Effector CD8-positive, alpha-beta T cell (primary cell): ENCODE measurements around the gene XKRX.

ENCODE experiments used
- DNase-seq: peaks from one replicate; lab custom pipeline; 2025; lab: John Stamatoyannopoulos, UW
- total RNA-seq, 4 experiments: gene quantifications; one replicate each; lab custom pipeline; 2026; lab: John Stamatoyannopoulos, UW

The XKRX gene
- total RNA-seq: 0 to 0.62 (median 0.38) reads per million in 4 experiments

DNA sequence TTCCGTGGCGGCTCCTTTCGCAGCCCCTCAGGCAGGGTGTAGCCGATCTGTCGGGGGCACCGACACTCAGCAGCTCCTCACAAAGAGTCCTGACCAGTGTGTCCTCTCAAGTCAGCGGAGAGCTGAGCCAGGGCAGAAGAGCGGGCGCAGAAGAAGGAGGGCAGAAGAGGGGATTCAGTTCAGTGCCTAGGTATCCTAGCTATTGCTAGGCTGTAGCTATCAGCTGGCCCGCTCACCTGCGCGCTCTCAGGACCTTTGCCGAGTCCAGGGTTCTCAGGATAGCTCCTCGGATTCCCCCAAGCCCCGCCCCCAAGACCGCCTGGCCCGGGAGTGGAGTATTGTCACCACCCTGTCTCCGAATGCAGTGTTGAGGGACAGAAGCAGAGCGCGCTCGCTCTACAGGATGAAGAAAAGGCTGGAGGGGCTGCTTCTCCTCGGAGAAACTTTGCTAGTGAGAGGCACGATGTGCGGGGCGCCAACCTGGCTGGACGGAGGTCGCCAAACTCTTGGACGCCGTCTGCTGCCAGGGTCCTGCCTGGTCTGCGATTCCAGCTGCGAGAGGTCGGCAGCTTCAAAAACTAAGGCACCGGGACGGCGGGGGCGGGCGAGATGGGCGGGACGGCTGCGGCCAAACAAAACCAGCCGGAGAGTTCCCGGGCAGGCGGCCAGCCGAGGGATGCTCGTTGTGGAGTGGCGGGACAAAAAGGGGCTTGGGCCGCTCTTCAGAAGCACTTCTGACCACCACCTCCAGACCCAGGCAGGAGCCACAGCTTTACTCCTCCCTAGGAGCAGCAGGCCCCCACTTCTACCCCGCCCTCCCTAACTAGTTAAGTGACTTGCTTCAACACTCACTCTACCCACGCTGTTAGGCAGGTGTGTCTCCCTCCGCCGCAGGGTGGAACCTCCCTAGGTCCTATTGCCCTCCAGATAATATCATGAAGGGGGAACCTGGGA, at the start of gene XKRX:
Gene XKRX, minus strand, starts transcription at position 258 of the 954 bp plus-strand sequence. CDS start 613 bp downstream, outside the sequence.
- peak; percentile 4 for DNase-seq

DNA sequence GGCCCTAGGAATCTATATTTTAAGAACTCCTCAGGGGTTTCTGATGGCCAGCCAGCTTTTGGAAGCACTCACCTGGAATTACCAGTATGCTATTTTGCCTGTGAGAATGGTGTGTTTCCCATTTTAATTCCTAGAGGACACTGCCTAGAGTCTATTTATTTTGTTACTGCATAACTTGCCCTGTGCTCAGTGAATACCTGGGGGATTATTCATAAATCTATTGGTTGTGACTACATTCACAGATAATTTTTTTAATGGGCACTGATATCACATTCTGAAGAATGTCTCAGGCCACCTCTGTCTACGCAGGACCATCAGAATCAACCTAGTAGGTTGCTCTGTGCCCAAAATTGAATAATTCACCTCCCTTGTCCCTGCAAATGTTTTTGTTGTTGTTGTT, 47.5 kb upstream of the XKRX start:
- DNase-seq: no peak

DNA sequence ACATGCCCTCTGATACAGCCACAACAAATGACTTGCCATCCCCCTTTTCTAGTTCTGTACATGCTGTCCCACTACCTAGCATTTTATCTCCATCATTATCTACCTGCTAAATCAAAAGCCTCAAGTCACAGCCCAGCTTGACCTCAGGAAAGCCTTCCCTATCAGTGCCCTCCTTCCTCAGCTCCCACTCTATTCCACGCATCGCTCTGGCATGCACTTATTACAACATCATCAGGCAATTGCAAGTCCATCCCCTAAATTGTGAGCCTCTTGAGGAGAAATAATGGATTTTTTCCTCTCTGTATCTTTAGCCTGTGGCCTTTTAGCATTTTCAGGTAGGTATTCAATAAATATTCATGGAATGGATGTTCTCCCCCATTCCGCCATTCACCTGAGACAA, 46.5 kb upstream of the XKRX start:
- DNase-seq: no peak

DNA sequence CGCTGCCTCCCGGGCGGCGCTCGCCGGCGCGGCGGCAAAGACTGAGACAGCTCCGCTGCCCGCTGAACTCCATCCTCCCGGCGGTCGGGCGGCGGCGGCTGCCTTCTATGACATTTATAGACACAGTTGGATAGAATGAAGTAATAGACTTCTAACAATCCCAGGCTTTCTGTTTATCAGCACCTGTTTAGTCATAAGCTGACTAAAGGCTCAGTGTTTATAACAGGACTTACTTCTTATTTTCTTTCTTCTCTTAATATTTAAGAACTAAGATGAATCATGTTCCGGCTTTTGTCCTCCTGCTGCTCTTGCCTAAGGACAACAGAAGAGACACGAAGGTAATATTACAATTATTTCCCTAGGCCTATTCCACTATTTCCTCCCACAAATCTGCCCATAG, 44.7 kb upstream of the XKRX start:
- DNase-seq: no peak

DNA sequence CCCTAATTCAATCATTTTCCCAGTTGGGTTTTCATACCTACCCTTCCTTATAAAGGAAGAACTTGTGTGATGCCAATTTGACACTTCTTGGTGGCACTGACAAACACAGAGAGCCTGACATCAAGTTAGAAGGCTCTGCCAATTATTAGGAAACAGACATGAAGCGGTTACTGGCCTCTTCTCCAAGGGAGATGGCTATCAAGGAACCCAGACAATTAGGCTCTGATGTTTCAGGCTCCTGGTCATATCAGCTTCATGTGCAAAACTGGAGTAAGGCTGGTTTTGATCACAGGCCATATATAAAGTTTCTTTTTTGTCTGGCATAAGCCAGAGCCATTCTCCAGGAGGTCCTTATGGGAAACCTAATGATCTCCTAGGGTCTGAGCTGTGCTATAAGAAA, 41.2 kb upstream of the XKRX start:
- no peak for DNase-seq

DNA sequence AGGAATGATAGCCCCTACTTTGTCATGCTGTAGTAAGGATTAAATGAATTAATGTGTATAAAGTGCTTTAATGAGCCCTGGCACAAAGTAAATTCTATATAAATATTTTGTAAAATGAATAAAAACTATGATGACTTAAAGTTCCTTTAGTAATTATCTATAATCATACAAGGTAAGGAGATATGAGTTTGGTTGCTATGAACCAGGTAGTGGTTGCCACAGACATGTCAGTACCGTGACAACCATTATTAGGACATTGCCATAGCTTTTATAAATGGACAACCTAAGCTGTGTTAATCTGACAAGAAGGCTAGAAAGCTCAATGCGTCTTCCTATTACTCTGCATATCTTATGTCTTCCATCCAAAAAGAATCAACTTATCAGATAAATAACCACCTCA, 40.7 kb upstream of the XKRX start, which contains the start of gene ARL13A:
Gene ARL13A, plus strand, starts transcription at position 301 of the 400 bp plus-strand sequence. CDS start 3,982 bp downstream, outside the sequence.
- no peak for DNase-seq

DNA sequence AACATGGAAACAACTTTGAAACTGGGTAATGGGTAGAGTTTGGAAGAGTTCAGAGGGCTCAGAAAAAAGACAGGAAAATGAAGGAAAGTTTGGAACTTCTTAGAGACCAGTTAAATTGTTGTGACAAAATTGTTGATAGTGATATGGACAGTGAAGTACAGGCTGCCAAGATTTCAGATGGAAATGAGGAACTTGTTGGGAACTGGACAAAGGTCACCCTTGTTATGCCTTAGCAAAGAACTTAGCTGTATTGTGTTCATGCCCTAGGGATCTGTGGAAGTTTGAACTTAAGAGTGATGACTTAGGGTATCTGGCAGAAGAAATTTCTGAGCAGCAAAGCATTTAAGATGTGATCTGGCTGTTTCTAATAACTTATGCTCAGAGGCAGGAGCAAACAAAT, 35.6 kb upstream of the XKRX start:
- DNase-seq: no peak

DNA sequence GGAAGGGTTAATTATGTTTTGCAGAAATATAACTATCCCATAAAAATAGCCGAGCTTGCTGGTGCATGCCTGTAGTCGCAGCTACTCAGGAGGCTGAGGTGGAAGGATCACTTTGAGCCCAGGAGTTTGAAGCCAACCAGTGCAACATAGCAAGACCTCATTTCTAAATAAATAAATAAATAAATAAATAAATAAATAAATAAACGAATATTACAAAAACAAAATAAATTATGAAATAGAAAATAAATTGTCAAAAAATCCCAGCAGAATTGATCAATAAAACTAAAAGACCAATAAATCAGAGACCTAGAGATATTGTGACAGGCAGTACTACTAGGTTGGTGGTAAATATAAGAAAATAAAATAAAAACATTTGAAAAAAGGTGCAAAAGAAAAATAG, 34.1 kb upstream of the XKRX start:
- DNase-seq: no peak

DNA sequence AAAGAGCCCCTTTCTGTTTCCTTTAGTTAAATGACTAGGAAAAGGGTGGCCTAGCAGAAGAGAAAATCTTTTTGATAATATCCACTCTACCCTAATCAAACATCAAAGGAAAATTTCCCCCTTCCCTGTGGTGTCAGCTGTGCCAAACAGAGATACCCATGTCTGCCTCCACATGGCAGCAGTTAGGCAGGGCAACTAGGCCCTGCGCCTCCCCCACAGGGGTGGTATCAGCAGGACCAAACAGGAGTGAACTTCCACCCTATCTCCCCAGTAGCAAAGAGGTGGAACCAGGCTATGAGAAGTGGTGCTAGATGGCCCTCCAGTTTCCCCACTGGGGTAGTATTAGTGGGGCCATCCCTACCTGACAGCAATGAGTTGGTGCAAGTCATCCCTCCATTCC, 19.8 kb upstream of the XKRX start:
- no peak for DNase-seq

DNA sequence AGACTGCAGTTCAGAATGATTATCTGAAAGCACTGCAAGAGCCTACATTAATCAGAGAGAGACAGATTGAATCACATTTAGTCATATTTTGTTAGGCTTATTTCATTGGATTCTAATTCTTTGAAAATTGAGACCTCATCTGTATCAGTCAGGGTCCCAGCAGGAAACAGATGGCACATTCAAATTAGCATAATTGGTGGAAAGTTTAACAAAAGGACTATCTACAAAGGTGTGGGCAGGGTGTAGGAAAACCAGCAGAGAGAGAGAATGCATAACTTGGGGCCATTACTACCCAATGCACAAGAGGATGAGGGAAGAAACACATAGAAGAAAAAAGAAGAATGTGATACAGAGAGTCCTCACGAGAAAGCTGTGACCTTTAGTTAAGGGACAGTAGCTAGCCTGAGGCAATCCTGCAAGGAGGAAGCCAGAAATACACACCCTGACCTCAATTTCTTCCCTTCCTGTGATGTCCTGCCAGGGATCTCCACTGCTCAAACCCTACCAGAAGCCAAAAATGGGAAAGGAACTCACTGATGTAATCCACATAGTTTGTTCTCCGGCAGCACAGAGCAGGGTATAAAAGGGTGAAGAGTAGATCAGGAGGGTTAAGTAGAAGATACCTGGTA, 17.7 kb upstream of the XKRX start:
- no peak for DNase-seq

DNA sequence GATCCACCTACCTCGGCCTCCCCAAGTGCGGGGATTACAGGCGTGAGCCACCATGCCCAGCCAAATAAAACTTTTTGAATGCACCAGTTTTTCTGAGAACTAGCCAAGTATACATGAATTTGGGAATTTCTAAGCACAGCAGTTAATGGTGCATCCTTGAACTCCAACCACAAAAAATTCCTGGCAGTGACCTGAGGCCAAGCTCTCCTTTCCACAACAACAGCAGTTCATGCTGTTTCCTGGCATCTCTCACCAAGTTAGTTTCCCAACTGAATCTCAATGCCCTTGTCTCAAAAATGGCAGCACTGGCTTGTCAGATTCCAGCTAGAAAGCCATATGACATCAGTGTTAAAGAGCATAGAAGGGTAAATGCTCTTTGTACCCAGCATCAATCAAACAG, 15.9 kb upstream of the XKRX start:
- DNase-seq: no peak

DNA sequence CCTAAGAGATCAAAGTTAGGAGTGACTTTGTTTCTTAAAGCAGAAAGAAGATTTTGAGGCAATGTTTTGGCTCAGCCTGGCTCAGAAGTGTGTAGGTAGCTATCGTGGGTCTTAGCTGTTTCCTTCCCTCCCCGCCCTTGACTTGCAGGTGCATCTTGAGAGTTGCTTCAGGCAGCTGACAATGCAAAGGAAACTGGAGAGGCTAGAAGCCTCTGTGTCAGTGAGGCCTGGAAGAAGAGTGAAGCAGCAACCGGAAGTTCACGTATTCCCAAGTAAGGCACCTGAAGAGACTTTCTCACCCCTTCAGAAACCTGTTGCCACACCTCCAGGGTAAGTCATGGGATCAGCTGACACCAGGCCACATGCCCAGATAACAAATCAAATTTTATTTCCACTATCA, 10.6 kb upstream of the XKRX start:
- DNase-seq: no peak

DNA sequence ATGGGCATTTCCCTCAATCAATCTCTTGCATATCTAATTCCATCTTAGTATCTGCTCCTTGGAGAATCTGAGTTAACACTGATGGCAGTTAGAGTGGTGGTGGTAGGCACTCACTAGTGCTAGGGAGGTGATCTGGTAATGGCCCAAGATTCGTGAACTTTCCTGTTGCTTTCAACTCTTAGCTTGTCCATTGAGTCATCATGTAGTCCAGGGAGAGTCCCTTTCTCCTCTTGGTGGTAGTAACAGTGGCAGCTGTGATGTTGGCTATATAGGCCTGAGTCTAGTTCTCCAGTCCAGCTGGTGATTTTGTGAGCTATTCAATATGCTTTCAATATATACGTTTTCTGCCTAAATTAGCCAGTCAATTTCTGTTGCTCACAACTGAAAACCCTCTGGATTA, 7.0 kb upstream of the XKRX start:
- no peak for DNase-seq

DNA sequence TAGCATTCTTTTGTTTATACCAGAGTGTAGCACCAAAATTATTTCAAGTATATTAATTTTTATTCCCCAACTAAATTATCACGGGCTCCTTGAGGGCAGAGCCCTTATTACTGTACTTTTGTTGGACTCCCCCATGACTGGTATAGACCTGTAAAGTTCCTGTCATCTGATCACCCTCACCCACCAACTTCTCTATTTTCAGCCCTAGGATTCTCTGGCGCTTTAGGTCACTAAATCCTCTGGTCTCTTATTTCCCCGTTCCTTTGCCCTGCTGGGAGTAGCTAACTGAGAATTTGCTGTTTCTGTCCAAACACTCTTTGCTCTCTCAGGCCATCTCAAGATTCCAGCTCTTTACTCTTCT, 3.2 kb upstream of the XKRX start:
- no peak for DNase-seq

DNA sequence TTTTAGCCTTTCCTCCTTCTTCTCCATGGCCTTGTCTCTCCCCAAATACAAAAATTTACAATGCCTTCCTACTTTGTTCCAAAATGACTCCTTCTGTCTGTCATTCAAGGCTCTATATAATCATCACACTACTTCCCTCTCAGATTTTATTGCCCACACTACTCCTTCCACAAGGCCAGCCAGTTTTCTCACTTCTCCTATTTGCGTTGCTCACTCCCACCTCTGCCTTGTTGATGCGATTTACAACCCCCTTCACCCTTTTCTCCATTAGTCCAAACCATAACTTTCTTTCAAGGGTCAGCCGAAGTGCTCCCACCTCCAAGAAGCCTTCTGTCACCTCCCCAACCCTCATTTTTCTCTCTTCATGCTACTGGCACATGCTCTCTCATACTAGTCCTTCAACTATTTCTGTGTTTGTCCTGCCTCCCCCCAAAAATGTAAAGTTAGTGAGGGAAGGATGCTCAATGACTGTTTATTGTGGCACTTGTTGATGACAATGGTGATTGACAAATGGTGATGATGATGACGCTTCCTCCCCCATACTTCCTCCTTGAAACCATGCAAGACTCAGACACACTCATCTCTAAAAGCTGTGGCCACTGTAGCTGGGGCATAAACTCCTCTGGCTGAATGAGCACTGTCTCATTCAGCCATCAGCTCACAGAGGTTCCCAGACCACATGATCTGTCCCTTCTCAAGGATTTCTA, 2.7 kb upstream of the XKRX start:
- DNase-seq: no peak

DNA sequence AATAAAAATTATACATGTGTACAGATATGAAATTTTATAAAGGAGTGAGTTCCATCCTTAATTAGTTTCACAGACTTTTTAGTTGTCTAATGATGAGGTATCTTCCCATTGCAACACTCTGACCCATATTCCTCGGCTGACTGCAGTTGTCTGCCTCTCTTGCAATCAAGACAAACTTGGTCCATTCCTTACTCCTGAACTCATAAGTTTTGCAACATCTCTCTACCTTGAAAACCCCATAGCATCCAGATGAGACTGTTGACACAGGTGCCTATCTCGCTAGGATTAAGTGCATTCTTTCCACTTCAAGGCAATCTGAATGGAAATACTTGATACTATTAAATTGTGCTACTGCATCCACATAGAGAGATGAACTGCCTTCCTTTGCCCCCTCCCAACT, 2.3 kb downstream of the XKRX start:
- DNase-seq: no peak

DNA sequence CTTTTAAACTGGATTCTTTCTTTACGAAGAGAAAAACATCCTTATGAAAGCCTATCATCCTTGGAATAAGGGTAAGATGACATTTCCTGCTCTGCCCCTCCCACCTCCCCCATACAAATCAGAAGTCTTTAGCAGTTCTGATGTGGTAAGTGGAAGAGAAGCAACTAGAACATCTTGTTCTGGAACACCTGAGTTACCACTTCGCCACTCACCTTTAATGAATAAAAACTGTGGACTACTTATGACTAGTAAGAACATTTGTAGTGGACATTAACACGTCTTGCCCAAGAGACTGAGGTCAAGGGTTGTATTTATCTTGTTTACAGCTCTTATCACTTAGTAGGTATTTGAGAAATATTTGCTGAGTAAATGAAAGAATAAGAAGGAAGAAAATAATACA, 4.3 kb downstream of the XKRX start:
- DNase-seq: no peak

DNA sequence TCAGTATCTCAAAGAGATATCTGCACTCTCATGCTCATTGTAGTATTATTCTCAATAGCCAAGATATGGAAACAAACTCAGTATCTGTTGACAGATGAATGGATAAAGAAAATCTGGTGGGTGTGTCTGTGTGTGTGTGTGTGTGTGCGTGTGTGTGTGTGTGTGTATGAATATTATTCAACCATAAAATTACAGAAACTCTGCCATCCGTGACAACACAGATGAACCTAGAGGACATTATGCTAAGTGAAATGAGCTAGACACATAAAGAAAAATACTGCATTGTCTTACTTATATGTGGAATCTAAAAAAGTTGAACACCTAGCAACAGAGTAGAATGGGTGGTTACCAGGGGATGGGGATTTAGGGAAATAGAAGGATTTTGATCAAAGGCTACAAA, 13.2 kb downstream of the XKRX start:
- DNase-seq: no peak

DNA sequence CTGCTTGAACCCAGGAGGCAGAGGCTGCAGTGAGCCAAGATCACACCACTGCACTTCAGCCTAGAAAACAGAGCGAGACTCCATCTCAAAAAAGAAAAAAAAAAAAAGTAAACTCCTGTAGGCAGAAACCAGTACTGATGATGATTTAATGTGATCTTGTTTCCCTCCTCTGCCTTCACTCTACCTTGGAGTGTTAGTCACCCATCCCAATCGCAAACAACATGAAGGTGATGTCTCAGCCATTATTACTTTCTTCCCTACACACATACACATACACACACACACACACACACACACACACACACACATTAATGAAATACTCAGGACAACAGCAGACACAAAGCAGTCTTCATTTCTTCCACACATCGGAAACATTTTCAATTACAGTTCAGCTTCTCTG, 15.6 kb downstream of the XKRX start:
- no peak for DNase-seq

DNA sequence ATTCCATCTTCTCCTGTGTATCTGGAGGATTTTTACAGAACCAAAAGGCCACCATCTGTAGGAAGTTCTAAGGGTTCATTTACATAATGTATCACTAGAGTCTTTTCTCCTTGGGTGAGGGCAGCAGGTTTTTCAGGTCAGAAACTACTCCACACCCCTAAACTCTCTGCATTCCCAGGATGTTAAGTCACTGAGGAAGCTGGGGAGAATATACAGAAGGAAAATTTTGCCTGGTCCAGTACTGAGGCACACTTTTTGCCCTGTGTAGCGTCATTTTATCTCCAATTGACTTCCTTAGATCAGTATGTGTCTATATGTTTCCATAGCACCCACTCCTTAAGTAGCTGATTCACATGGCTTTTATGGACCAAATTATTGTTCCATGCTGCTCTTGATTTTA, 17.0 kb downstream of the XKRX start:
- DNase-seq: no peak

DNA sequence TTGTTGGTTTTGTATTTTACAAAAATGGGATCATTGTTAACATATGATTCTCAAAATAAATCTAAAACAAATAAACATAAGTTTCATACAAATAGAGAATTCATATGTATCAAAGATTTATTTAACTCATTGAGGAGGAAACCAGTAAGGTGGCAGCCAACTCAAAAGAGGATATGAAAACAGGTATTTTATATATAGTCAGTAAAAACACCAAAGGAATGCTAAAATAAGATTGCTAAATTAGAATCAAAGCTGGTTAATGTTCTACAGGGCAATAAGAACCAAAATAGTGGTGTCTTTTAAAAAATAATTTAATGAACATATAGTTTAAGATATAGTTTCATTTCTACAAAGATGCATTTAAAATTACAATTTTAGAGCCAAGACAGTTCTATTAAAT, 23.1 kb downstream of the XKRX start:
- DNase-seq: no peak

DNA sequence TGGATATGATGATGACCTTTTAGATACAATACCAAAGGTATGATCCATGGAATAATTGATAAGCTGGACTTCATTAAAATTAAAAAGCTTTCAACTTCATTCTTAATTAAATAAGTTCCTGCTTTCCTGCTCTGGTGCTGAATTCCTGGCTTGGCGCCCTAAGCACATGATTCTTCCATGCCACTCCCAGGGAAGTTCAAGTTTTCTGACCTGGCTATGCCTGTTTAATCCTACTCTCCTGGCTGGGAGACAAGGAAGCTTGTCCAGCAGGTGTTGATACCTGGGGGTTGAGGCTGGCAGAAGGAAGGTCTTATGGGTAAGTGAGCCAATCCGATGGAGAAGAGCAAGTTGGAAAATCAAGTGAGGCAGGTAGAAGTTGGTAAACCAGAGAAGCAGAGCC, 24.3 kb downstream of the XKRX start:
- DNase-seq: no peak
